ENCODE measurements around the gene MAGEF1.
"Not testable (repeated sequence)": the region's sequence is repeated elsewhere in the genome, so short reads cannot be mapped to it uniquely, and the experiment has no call there.

MAGEF1 gene

DNA sequence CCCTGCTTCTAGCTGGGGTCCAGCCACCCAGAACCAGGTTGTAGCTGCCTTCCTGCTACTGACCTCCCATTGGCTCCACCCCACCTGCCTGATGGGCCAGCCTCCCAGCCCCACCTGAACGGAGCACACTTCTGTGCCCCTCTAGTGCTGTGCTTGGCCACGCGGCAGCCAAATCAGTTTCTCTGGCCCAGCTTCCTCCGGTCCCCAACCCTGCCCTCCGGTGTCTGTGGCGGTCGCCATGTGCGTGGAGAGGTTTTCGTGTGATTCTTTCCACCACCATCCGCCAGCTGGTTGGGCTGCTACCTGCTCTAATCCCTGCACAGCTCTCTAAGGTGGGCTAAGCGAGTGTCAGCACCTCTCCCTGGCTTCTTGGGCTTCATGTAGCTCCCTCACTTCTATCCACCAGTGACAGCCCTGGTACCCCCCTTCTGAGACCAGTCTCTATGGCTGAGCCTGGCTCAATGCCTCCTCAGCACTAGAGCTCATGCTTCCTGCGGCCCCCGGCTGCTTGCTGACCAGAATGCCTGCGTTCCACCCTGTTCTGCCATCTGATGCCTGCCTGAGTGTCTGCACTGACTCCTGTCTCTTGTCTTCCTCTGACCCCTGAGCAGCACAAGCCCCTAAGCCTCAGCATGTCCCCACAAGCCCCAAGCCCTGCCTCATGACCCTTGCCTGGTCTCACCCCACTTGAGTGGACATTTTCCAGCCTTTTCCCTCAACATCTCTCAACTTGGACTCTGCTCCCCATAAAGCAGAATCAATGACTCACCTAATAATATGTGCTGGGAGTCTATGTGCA is 23.2 kb upstream of the MAGEF1 start:
- CTCF ChIA-PET: interaction anchor here (0.6 to 1.0 kb wide), 2 partner anchors 14 to 42 kb away, joined by 3 read pairs; no protein-coding TSS in a partner anchor
- TF ChIP-seq, protein P1, sequence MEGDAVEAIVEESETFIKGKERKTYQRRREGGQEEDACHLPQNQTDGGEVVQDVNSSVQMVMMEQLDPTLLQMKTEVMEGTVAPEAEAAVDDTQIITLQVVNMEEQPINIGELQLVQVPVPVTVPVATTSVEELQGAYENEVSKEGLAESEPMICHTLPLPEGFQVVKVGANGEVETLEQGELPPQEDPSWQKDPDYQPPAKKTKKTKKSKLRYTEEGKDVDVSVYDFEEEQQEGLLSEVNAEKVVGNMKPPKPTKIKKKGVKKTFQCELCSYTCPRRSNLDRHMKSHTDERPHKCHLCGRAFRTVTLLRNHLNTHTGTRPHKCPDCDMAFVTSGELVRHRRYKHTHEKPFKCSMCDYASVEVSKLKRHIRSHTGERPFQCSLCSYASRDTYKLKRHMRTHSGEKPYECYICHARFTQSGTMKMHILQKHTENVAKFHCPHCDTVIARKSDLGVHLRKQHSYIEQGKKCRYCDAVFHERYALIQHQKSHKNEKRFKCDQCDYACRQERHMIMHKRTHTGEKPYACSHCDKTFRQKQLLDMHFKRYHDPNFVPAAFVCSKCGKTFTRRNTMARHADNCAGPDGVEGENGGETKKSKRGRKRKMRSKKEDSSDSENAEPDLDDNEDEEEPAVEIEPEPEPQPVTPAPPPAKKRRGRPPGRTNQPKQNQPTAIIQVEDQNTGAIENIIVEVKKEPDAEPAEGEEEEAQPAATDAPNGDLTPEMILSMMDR (conservative IDR thresholded peaks at IDR 0.05; ENCODE audit: low read depth): no peak
- POLR2A ChIA-PET (ENCODE audit: low non-redundant PET): no interaction called here
- no peak overlapping the region for H3K27ac ChIP-seq
- no peak for DNase-seq (ENCODE audit: low spot score)

DNA sequence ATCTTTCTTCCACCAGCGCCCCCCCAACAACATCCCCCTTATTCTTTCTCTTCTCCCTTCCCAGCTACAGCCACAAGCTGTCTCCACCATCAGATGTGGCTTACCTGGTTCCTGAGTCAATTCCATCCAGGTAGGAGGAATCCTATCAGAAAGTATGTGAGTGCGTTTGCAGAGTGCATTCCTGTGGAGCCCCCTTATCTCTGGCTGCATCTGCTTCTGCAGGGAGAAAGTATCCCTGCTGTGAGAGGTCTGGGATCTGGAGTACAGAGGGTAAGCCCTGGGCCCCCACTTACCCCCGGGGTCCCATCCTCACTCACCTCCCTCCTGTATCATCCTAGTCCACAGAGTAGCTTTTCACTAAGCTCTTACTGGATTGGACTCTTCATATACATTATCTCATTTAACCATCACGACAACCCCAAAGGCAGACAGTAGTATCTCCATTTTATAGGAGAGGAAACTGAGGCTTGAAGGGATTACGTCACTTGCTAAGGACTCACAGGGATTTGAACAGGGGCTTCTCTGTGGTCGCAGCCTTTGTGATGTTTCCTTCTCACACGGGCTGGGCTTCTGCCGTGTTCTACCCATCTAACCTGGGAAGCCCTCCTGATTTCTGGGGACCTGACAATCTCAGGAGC is 22.2 kb upstream of the MAGEF1 start:
- POLR2A ChIA-PET (ENCODE audit: low non-redundant PET): no interaction called here
- no peak for DNase-seq (ENCODE audit: low spot score)

DNA sequence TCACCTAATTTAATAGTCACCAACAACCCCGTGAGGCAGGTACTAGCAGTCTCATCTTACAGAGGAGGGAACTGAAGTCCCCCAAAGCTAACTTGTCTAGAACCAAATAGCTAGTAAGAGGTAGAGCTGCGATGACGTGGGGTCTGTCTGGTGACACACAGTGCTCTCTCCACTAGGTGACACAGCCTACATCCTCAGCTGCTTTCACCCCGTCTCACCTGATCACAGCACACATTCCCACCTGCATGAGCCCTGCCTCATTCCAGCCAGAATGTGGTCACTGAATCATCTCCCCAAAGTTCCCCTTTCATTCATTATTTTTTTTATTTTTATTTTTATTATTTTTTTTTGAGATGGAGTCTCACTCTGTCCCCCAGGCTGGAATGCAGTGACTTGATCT is 21.3 kb upstream of the MAGEF1 start:
- no peak for DNase-seq (ENCODE audit: low spot score)
- H3K27ac ChIP-seq: no peak overlapping the region
- TF ChIP-seq, protein P1 (conservative IDR thresholded peaks at IDR 0.05; ENCODE audit: low read depth): no peak
- ChIA-PET CTCF (interaction anchor here (0.7 kb wide), 1 partner anchor 172 kb away, joined by 4 read pairs; the partner anchor contains the start of gene EPHB3), POLR2A (ENCODE audit: low non-redundant PET) (no interaction called here)

More for the DNA sequence above, 22.2 kb upstream of the MAGEF1 start:
- TF ChIP-seq, protein P1 (conservative IDR thresholded peaks at IDR 0.05; ENCODE audit: low read depth): no peak
- CTCF ChIA-PET: interaction anchor here (1.0 kb wide), 1 partner anchor 43 kb away, joined by 3 read pairs; no protein-coding TSS in a partner anchor
- no peak overlapping the region for H3K27ac ChIP-seq

DNA sequence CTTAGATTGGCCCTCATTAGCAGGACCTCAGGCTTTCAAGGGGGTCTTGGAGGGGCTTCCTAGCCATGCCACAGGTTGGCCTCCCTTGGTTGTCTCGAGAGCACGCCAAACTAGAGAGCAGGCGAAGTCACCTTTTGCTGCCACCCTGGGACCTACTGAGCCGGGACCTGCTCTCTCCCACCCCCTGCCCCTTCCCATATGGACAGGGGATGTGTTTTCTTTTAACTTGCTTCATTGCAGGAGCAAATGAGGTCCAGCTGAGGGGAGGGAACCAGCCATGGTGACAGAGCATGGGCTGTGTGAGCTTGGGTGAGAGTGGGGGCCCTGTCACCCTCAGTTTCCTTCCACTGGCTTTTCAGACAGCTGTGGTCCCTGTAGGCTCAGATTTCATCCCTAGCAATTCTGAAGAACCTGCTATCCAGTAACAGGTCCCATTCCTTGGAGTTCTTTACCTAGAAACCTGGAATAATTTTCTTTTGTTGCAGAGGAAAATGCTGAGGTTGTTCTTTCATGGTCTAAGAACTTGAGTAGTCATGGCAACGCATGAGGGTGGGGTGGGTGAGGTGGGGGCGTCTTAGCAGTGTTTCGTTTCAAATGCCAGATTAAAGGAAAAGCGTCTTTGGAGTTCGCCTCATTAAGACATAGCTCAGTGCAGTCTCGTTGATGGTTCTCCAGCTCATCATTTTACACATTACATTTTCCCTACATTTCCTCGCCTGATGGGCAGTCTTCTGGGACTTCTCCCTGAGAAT is 20.1 kb upstream of the MAGEF1 start:
- POLR2A ChIA-PET (ENCODE audit: low non-redundant PET): no interaction called here
- TF ChIP-seq, protein P1 (conservative IDR thresholded peaks at IDR 0.05; ENCODE audit: low read depth): no peak
- CTCF ChIA-PET: interaction anchor here (0.8 kb wide), 1 partner anchor 13 kb away, joined by 3 read pairs; no protein-coding TSS in a partner anchor
- no peak for DNase-seq (ENCODE audit: low spot score)
- H3K27ac ChIP-seq: no peak overlapping the region

DNA sequence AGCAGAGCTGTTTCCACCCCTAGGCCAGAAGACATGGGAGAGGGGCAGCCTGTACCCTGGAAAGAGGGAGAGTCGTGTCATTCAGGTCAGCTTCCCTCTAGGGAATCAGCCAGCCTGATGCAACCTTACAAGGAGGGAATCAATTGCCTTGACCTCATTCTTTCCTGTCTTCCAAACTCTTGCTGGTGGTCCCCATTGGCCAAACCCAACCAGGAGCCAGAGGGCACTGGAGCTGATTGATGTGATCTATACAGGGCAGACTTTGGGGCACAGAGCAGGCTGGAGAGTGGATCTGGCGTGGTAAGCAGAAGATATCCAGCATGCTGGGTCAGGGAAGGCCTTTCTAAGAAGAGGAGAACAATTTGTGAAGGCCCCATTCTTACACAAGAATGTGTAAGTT is 19.1 kb upstream of the MAGEF1 start:
- H3K27ac ChIP-seq: no peak overlapping the region
- ChIA-PET POLR2A (ENCODE audit: low non-redundant PET) (no interaction called here), CTCF (interaction anchor here (0.9 kb wide), 2 partner anchors 18 to 170 kb away, joined by 3 to 4 read pairs; partner anchors contain the start of gene EPHB3)
- TF ChIP-seq, protein P1 (conservative IDR thresholded peaks at IDR 0.05; ENCODE audit: low read depth): no peak
- no peak for DNase-seq (ENCODE audit: low spot score)

DNA sequence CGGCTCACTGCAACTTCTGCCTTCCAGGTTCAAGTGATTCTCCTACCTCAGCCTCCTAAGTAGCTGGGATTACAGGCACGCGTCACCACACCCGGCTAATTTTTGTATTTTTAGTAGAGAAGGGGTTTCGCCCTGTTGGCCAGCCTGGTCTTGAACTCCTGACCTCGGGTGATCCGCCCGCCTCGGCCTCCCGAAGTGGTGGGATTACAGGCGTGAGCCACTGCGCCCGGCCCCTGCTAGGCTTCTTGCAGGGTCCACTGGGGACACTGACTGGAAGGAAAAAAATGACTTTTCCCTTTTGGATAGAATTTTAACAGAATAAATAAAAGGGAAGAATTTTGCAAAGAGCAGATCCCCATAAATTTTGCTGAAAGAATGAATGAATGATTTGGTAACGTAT is 17.3 kb upstream of the MAGEF1 start:
- CTCF ChIA-PET; DNase-seq (ENCODE audit: low spot score); POLR2A ChIA-PET (ENCODE audit: low non-redundant PET); H3K27ac ChIP-seq: not testable (repeated sequence)
